B cell (primary cell): ENCODE measurements around the gene BTRC.

ENCODE experiments used
- CTCF ChIP-seq: fragments of 200-600 bp; IDR thresholded peaks from one replicate; pipeline ENCODE4 v1.8.0; 2022; ENCODE audit warnings: antibody characterized with exemption, mild to moderate bottlenecking
- EZH2 ChIP-seq: IDR thresholded peaks from 2 replicates; pipeline ENCODE4 v1.6.1; 2012; ENCODE audit warnings: borderline replicate concordance, low read depth, mild to moderate bottlenecking, moderate library complexity, low read length; ENCODE audit not compliant: insufficient read depth, poor library complexity, severe bottlenecking

DNA sequence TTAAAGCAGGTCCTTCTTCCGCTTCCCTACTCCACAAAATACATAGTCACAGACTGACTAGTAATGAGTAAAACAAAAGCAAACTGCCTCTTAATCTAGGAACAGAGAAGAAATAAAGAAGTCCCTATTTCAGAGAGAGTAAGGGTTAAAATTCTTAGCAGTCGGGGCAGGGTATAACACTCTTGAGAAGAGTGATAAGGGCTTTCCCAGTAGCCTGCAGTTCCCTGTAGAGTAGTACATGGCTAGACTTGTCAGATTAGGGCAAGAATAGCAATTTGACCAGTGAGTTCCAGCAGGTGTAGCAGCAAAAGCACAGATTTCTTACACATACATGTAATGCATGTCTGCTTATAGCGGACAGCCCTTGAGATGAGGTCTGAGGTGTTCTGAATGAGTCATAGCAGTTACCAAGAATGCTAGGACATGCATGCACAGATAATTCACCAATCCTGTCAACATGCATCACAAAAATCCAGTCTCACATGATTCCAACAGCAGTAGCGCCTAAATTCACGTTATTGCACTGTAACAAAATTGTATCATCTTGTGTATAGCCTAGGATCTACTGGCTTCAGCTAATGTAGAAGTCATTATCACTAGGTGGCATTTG lies 40.7 kb downstream of the BTRC start:
- TF ChIP-seq CTCF = no peak
- no peak for TF ChIP-seq EZH2
